Spleen (tissue), 11 donors: ENCODE results near the gene ABCA4. TPM values are rescaled to one million over a fixed set of nuclear protein-coding genes. Genes with fewer than 3 reads are reported as not detected.

Experiments used
- DNase-seq: peaks from one replicate; pipeline ENCODE4 v3.0.0-alpha.2; 2020
- H3K27ac ChIP-seq, 8 donors: fragments of 200-600 bp; sonication (generic) in 7 of 8; 1 replicate in 4 of 8; 2 replicates in 4 of 8; pipeline versions ENCODE4 v1.5.0 to v1.8.0; 2016 to 2021; ENCODE audit warnings: inconsistent platforms in 4 of 8, mild to moderate bottlenecking in 4 of 8, moderate library complexity in 1 of 8
- H3K27me3 ChIP-seq, 7 donors: fragments of 200-600 bp; sonication (generic) in 6 of 7; replicated peaks in 1 of 7; 1 replicate in 4 of 7; 2 replicates in 3 of 7; pipeline versions ENCODE4 v1.5.0 to v1.8.0; 2016 to 2021; ENCODE audit warnings: inconsistent platforms in 3 of 7, mild to moderate bottlenecking in 1 of 7
- H3K36me3 ChIP-seq, 6 donors: fragments of 200-600 bp; sonication (generic) in 5 of 6; 1 replicate in 4 of 6; 2 replicates in 2 of 6; pipeline versions ENCODE4 v1.5.0 to v1.8.0; 2016 to 2021; ENCODE audit warnings: inconsistent platforms in 2 of 6
- H3K4me1 ChIP-seq, 6 donors: fragments of 200-600 bp; sonication (generic) in 5 of 6; 1 replicate in 3 of 6; 2 replicates in 3 of 6; pipeline versions ENCODE4 v1.5.0 to v1.8.0; 2016 to 2021; ENCODE audit warnings: inconsistent platforms in 3 of 6
- H3K4me3 ChIP-seq, 8 donors: fragments of 200-600 bp; sonication (generic) in 7 of 8; 1 replicate in 4 of 8; 2 replicates in 4 of 8; pipeline versions ENCODE4 v1.5.0 to v1.8.0; 2016 to 2021; ENCODE audit warnings: inconsistent platforms in 4 of 8, mild to moderate bottlenecking in 4 of 8, moderate library complexity in 2 of 8
- H3K9me3 ChIP-seq, 8 donors: fragments of 200-600 bp; sonication (generic) in 7 of 8; 1 replicate in 4 of 8; 2 replicates in 4 of 8; pipeline versions ENCODE4 v1.5.0 to v1.8.0; 2016 to 2021; ENCODE audit warnings: inconsistent platforms in 4 of 8
- CTCF ChIP-seq, 11 experiments: fragments of 200-600 bp in 7 of 11; fragments of 450-650 bp in 4 of 11; sonication (generic) in 4 of 11; IDR thresholded peaks in 8 of 11; conservative IDR thresholded peaks in 3 of 11; 1 replicate in 7 of 11; 2 replicates in 4 of 11; pipeline versions ENCODE4 v1.4.0 to v1.8.0; 2016 to 2021; ENCODE audit warnings: antibody characterized with exemption in 11 of 11, inconsistent platforms in 4 of 11, mild to moderate bottlenecking in 1 of 11
- POLR2A ChIP-seq, 3 donors: fragments of 450-650 bp; IDR thresholded peaks; one replicate each; pipeline ENCODE4 v1.5.1; 2017; ENCODE audit warnings: antibody characterized with exemption in 3 of 3, mild to moderate bottlenecking in 1 of 3
- POLR2AphosphoS5 ChIP-seq, 3 donors: sonication (generic); formaldehyde crosslinking; IDR thresholded peaks; one replicate each; pipeline ENCODE4 v1.5.1; 2017; ENCODE audit warnings: antibody characterized with exemption in 3 of 3
- WGBS, 5 donors: extraction: QIAGEN DNeasy Blood & Tissue Kit in 3 of 5; methylation state at CpG; one replicate each; pipeline versions ENCODE4 v1.1.5 to v1.1.7; 2013 to 2018; 5-methylcytosine and 5-hydroxymethylcytosine counted together
- intact Hi-C: fragments of 100-400 bp; cut with DNase I; formaldehyde crosslinking; loops from one replicate; pipeline ENCODE4 v1.15.0; 2023; ENCODE audit warnings: low total_unique reads
- polyA plus RNA-seq, 3 donors: library from polyadenylated mRNA; stranded (reverse); fragments of 200-250 nt; gene quantifications; one replicate each; pipeline ENCODE4 v1.2.1, GENCODE V29; 2013
- total RNA-seq, 7 donors: library from RNA; depleted of rRNA in 3 of 7; stranded (reverse); fragments of >200 nt in 3 of 7; fragmentation: NEBNext Ultra II Directional in 4 of 7; extraction: Animal tissue kit (Norgen Biotek cat#: 25700) in 4 of 7; gene quantifications; one replicate each; pipeline versions ENCODE4 v1.1.0 to v1.2.1, GENCODE V29; 2016 to 2021
- donor health status: healthy with polysubstance abuse.
- donor health status: DM: no; HTN: no; CAD: no; lungs with moderate emphysema.
- donor health status: DM: no; HTN: no; CAD: no.
- donor health status: Bipolar disorder and iron deficiency.
- donor health status: healthy.
- donor health status: DM: no; HTN: no; CAD: no.
- donor health status: DM: yes; HTN: yes; CAD: no.

The ABCA4 gene
- total and polyA plus RNA-seq, 10 donors, result 0.04 to 0.64 (median 0.24) TPM

DNA sequence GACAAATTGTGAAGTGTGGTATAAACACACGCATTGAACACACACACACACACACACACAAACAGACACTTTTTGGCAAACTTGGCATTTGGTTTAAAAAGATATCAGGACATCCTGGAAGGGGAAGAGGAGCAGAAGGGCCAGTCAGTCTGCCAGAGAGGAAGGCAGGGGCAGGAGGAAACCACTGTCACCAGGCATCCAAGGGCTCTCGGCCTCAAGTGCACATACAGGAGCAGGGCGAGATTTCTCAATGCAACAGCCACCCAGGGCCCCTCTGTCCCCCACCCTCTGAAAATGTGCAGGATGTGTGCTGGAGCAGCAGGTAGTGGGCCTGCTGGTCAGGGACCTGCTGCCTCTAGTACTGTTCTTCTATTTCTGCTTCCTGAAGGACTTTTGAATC, 71.2 kb downstream of the ABCA4 start:
- intact Hi-C loops, result no loop called here
- Histone ChIP-seq H3K4me1 (peaks cover 0 to 41% (median 16%) of the 10 kb centered on the region in 6 donors), H3K36me3 (no peaks in the 10 kb centered on the region), H3K27ac (peak overlapping the region in 6 of 8 donors; percentile 33 to 86 (median 80)), H3K9me3 (no peaks in the 10 kb centered on the region), H3K4me3 (no peak overlapping the region), H3K27me3 (peaks cover 0 to 15% (median 0%) of the 10 kb centered on the region in 7 donors)
- WGBS, 5 donors, result 27 to 64% (median 43%) methylated on average over 3 of the region's 3 CpGs
- no peak for DNase-seq
- no peak for TF ChIP-seq POLR2A (IDR thresholded peaks at IDR 0.05)

- TF ChIP-seq CTCF (IDR thresholded peaks at IDR 0.05 in 8 of 11, conservative IDR thresholded peaks at IDR 0.05 in 3 of 11), result no peak
- TF ChIP-seq POLR2A (IDR thresholded peaks at IDR 0.05), result no peak
- TF ChIP-seq POLR2AphosphoS5 (IDR thresholded peaks at IDR 0.05), result peak in 1 of 3 donors; percentile 54
- H3K4me3 ChIP-seq, result no peak overlapping the region
- DNase-seq, result no peak
- intact Hi-C loops, result no loop called here
- H3K4me1 ChIP-seq, result peaks cover 4 to 54% (median 24%) of the 10 kb centered on the region in 6 donors
- peak overlapping the region in 7 of 8 donors; percentile 10 to 86 (median 77) for H3K27ac ChIP-seq
- no peaks in the 10 kb centered on the region for H3K9me3 ChIP-seq
- H3K36me3 ChIP-seq, result no peaks in the 10 kb centered on the region
- peaks cover 0 to 10% (median 0%) of the 10 kb centered on the region in 7 donors for H3K27me3 ChIP-seq
- WGBS, 5 donors, result 62 to 76% (median 69%) methylated on average over 11 of the region's 11 CpGs
Observed at GRCh38 chr1:94048413-94049164, 72.4 kb downstream of the ABCA4 start.

DNA sequence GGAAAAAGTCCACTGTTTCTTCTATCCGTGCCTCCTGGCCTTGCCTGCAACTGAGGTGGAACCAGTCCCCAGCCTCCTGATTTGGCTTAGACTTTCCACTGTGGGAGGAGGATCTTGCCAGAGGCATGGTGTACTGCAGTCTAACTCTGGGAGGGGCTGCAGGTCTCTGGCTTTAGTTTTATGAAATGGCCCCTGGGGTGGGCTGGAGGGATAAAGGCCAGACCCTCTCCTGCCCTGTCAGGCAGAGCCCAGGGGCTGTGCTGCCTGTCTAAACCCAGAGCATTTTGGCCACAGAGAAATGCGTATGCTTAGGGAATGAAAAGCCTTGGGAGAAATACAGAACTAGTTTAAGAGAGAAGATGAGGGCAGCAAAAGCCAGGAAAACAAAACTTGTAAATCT, 73.0 kb downstream of the ABCA4 start:
- intact Hi-C loops, result no loop called here
- peaks cover 4 to 55% (median 26%) of the 10 kb centered on the region in 6 donors for H3K4me1 ChIP-seq

DNA sequence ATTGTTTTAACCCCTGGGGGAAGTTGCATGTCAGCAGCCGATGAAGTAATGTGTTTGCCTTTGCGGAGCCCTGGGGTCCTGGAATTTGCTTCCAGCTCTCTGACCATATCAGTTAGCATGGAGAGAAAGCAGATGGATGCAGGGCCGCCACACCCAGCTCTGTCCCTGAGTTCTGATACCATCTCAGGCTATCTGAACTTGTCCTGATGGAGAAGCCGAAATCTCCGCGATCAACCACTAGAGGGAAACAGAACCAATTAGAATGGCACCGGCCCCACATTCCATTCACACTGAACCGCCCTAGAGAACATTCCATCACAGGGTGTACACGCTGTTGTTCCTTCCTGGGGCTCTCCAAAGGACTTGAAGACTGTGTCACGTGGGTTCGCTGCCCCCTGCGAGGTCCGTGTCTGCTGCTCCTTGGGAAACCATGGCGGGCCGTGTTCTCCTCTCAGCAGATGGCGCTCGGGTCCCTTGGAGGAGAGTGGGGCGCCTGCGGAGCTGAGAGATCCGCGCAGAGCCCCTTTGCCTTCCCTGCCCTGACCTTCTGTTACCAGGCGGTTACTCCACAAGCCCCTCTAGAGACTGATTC, 75.4 kb downstream of the ABCA4 start:
- peak overlapping the region in 1 of 8 donors; percentile 49 for H3K4me3 ChIP-seq
- DNase-seq, result peak; percentile 78
- H3K36me3 ChIP-seq, result no peaks in the 10 kb centered on the region
- WGBS, 5 donors, result 12 to 28% (median 20%) methylated on average over 22 of the region's 22 CpGs
- H3K9me3 ChIP-seq, result no peaks in the 10 kb centered on the region
- TF ChIP-seq POLR2AphosphoS5 (IDR thresholded peaks at IDR 0.05) (peak; percentile 26 to 50 (median 40)), POLR2A (IDR thresholded peaks at IDR 0.05) (no peak), CTCF (IDR thresholded peaks at IDR 0.05 in 8 of 11, conservative IDR thresholded peaks at IDR 0.05 in 3 of 11) (peak in 9 of 11 experiments; percentile 26 to 70 (median 58))
- H3K27me3 ChIP-seq, result peaks cover 0 to 9% (median 0%) of the 10 kb centered on the region in 7 donors
- intact Hi-C loops, result no loop called here
- peak overlapping the region in 7 of 8 donors; percentile 24 to 86 (median 76) for H3K27ac ChIP-seq
- H3K4me1 ChIP-seq, result peaks cover 4 to 55% (median 26%) of the 10 kb centered on the region in 6 donors

More for the DNA sequence above, 73.0 kb downstream of the ABCA4 start:
- no peaks in the 10 kb centered on the region for H3K9me3 ChIP-seq
- H3K27ac ChIP-seq, result peak overlapping the region in 7 of 8 donors; percentile 10 to 86 (median 77)
- H3K36me3 ChIP-seq, result no peaks in the 10 kb centered on the region
- no peak for TF ChIP-seq POLR2AphosphoS5 (IDR thresholded peaks at IDR 0.05)
- TF ChIP-seq POLR2A (IDR thresholded peaks at IDR 0.05), result no peak
- TF ChIP-seq CTCF (IDR thresholded peaks at IDR 0.05 in 8 of 11, conservative IDR thresholded peaks at IDR 0.05 in 3 of 11), result no peak
- no peak for DNase-seq
- peaks cover 0 to 9% (median 0%) of the 10 kb centered on the region in 7 donors for H3K27me3 ChIP-seq
- whole genome bisulfite sequencing, 5 donors, result 67 to 88% (median 75%) methylated on average over 2 of the region's 2 CpGs
- H3K4me3 ChIP-seq, result no peak overlapping the region
